Testis (tissue), 2 donors: Measurements from ENCODE around the gene SUPT3H.

ENCODE experiments used
- POLR2A ChIP-seq: fragments of 450-650 bp; IDR thresholded peaks from one replicate; pipeline ENCODE4 v1.6.1; 2017; ENCODE audit warnings: antibody characterized with exemption, mild to moderate bottlenecking, moderate library complexity
- TF ChIP-seq, protein P1 (sequence below), 3 experiments: fragments of 450-650 bp in 2 of 3; fragments of 200-600 bp in 1 of 3; sonication (generic) in 1 of 3; IDR thresholded peaks; one replicate each; pipeline ENCODE4 v1.5.1; 2016 to 2019; ENCODE audit warnings: antibody characterized with exemption in 3 of 3, mild to moderate bottlenecking in 2 of 3, moderate library complexity in 1 of 3

GRCh38 chr6:45104429-45104828 lies 273.3 kb downstream of the SUPT3H start:
- TF ChIP-seq, protein P1, sequence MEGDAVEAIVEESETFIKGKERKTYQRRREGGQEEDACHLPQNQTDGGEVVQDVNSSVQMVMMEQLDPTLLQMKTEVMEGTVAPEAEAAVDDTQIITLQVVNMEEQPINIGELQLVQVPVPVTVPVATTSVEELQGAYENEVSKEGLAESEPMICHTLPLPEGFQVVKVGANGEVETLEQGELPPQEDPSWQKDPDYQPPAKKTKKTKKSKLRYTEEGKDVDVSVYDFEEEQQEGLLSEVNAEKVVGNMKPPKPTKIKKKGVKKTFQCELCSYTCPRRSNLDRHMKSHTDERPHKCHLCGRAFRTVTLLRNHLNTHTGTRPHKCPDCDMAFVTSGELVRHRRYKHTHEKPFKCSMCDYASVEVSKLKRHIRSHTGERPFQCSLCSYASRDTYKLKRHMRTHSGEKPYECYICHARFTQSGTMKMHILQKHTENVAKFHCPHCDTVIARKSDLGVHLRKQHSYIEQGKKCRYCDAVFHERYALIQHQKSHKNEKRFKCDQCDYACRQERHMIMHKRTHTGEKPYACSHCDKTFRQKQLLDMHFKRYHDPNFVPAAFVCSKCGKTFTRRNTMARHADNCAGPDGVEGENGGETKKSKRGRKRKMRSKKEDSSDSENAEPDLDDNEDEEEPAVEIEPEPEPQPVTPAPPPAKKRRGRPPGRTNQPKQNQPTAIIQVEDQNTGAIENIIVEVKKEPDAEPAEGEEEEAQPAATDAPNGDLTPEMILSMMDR (IDR thresholded peaks at IDR 0.05), result no peak
- no peak for TF ChIP-seq POLR2A
